HepG2 (cell line): ENCODE measurements around the gene MCM3. TPM values are rescaled to one million over a fixed set of nuclear protein-coding genes. Genes with fewer than 3 reads are reported as not detected.

ENCODE experiments used
- BHLHE40 ChIP-seq: IDR thresholded peaks from 2 replicates; pipeline ENCODE4 v1.6.1; 2011; ENCODE audit warnings: low read length, improper control_type of control experiment
- BRD4 ChIP-seq: sonication (generic); formaldehyde crosslinking; IDR thresholded peaks from 2 replicates; pipeline ENCODE4 v1.4.0; 2020; ENCODE audit warnings: missing genetic modification reagents
- DZIP1 ChIP-seq: sonication (generic); formaldehyde crosslinking; IDR thresholded peaks from 2 replicates; pipeline ENCODE4 v1.5.0; 2020; ENCODE audit warnings: mild to moderate bottlenecking, missing genetic modification reagents
- HDAC2 ChIP-seq: sonication (generic); formaldehyde crosslinking; IDR thresholded peaks from 2 replicates; pipeline ENCODE4 v1.4.0; 2020; ENCODE audit warnings: missing genetic modification reagents
- HIVEP1 ChIP-seq: sonication (generic); formaldehyde crosslinking; IDR thresholded peaks from 2 replicates; pipeline ENCODE4 v1.4.0; 2020; ENCODE audit warnings: mild to moderate bottlenecking, missing genetic modification reagents
- HMG20A ChIP-seq: IDR thresholded peaks from 2 replicates; pipeline ENCODE4 v1.6.1; 2016; ENCODE audit warnings: borderline replicate concordance
- IRX3 ChIP-seq: sonication (generic); formaldehyde crosslinking; IDR thresholded peaks from 2 replicates; pipeline ENCODE4 v1.8.1; 2023; ENCODE audit warnings: mild to moderate bottlenecking, low read depth, missing genetic modification reagents, borderline replicate concordance
- MIER2 ChIP-seq: IDR thresholded peaks from 2 replicates; pipeline ENCODE4 v1.6.1; 2016; ENCODE audit warnings: missing biosample characterization, missing genetic modification reagents
- PBX3 ChIP-seq: sonication (generic); formaldehyde crosslinking; IDR thresholded peaks from 2 replicates; pipeline ENCODE4 v1.8.1; 2023; ENCODE audit warnings: missing genetic modification reagents, inconsistent platforms, borderline replicate concordance
- SP1 ChIP-seq, 2 experiments: fragments of 450-650 bp in 1 of 2; sonication (generic) in 1 of 2; formaldehyde crosslinking in 1 of 2; IDR thresholded peaks; 2 replicates each; pipeline versions ENCODE4 v1.4.0 to v1.6.1; 2016 to 2020; ENCODE audit warnings: missing genetic modification reagents in 1 of 2
- SP2 ChIP-seq: sonication (generic); formaldehyde crosslinking; IDR thresholded peaks from 2 replicates; pipeline ENCODE4 v1.5.1; 2020; ENCODE audit warnings: mild to moderate bottlenecking, missing genetic modification reagents
- SP4 ChIP-seq: sonication (generic); formaldehyde crosslinking; IDR thresholded peaks from 2 replicates; pipeline ENCODE4 v1.8.1; 2023; ENCODE audit warnings: mild to moderate bottlenecking, missing genetic modification reagents
- SP5 ChIP-seq: IDR thresholded peaks from 2 replicates; pipeline ENCODE4 v1.6.1; 2016; ENCODE audit warnings: low read depth, borderline replicate concordance
- TRIM24 ChIP-seq: sonication (generic); formaldehyde crosslinking; IDR thresholded peaks from 2 replicates; pipeline ENCODE4 v1.8.0; 2022; ENCODE audit warnings: mild to moderate bottlenecking, missing genetic modification reagents
- ZEB1 ChIP-seq: IDR thresholded peaks from 2 replicates; pipeline ENCODE4 v1.6.1; 2012; ENCODE audit warnings: mild to moderate bottlenecking, low read depth, inconsistent platforms; ENCODE audit not compliant: insufficient replicate concordance
- ZFP62 ChIP-seq: sonication (generic); formaldehyde crosslinking; IDR thresholded peaks from 2 replicates; pipeline ENCODE4 v1.4.0; 2020; ENCODE audit warnings: missing genetic modification reagents
- ZNF205 ChIP-seq: IDR thresholded peaks from 2 replicates; pipeline ENCODE4 v1.6.1; 2018; ENCODE audit warnings: missing biosample characterization, missing genetic modification reagents
- ZNF644 ChIP-seq: IDR thresholded peaks from 2 replicates; pipeline ENCODE4 v1.6.1; 2016; ENCODE audit warnings: low read depth
- ZNF749 ChIP-seq: sonication (generic); formaldehyde crosslinking; IDR thresholded peaks from 2 replicates; pipeline ENCODE4 v1.8.0; 2022; ENCODE audit warnings: mild to moderate bottlenecking, missing genetic modification reagents, moderate library complexity, borderline replicate concordance
- ZSCAN20 ChIP-seq: sonication (generic); formaldehyde crosslinking; IDR thresholded peaks from 2 replicates; pipeline ENCODE4 v1.4.0; 2020; ENCODE audit warnings: missing genetic modification reagents, mild to moderate bottlenecking, borderline replicate concordance
- ZSCAN21 ChIP-seq: sonication (generic); formaldehyde crosslinking; IDR thresholded peaks from 2 replicates; pipeline ENCODE4 v1.8.0; 2022; ENCODE audit warnings: mild to moderate bottlenecking, missing genetic modification reagents, moderate library complexity, borderline replicate concordance
- ZSCAN9 ChIP-seq: IDR thresholded peaks from 2 replicates; pipeline ENCODE4 v1.6.1; 2016; ENCODE audit warnings: borderline replicate concordance
- ZUFSP ChIP-seq: sonication (generic); formaldehyde crosslinking; IDR thresholded peaks from 2 replicates; pipeline ENCODE4 v1.9.0; 2021; ENCODE audit warnings: missing genetic modification reagents, mild to moderate bottlenecking, borderline replicate concordance
- polyA plus RNA-seq, 8 experiments: library from polyadenylated mRNA; depleted of rRNA in 3 of 8; stranded (reverse) in 7 of 8; unstranded in 1 of 8; fragments of >200 nt; fragmentation: Illumina TruSeq in 4 of 8; extraction: Trizol in 4 of 8; gene quantifications; 2 replicates each; pipeline versions ENCODE4 v1.2.1 to v1.2.3, GENCODE V29; 2011 to 2016; ENCODE audit warnings: low read depth in 4 of 8, missing spikeins in 1 of 8, mixed read lengths in 1 of 8; ENCODE audit not compliant: insufficient read depth in 1 of 8
- total RNA-seq, 5 experiments: library from RNA; depleted of rRNA; stranded (reverse); fragments of >200 nt; fragmentation: Illumina TruSeq; extraction: Trizol; gene quantifications; 2 replicates each; pipeline ENCODE4 v1.2.3, GENCODE V29; 2016; ENCODE audit warnings: low read depth in 1 of 5
- TF ChIP-seq, protein P1 (sequence below): sonication (generic); formaldehyde crosslinking; IDR thresholded peaks from 2 replicates; pipeline ENCODE4 v1.4.0; 2020; ENCODE audit warnings: missing genetic modification reagents

MCM3 gene
- total and polyA plus RNA-seq, 2 of the 13 experiments (the other 11 are each of a cell fraction or from before 2014, with no cell fraction given): 164 to 288 TPM

GRCh38 chr6:52303178-52303577, 18.6 kb upstream of the MCM3 start (continued):
- no peak for TF ChIP-seq IRX3 (CRISPR knock-in tag)
- TF ChIP-seq DZIP1 (CRISPR knock-in tag): no peak
- no peak for TF ChIP-seq PBX3 (CRISPR knock-in tag)
- TF ChIP-seq HIVEP1: no peak
- TF ChIP-seq MIER2 (CRISPR knock-in tag): no peak
- no peak for TF ChIP-seq TRIM24 (CRISPR knock-in tag)
- no peak for TF ChIP-seq ZNF749 (CRISPR knock-in tag)
- TF ChIP-seq SP1 (IDR thresholded peaks at IDR 0.05): no peak
- 0 out of 2 replicates have a peak, but pooled peaks have one; percentile 28 for TF ChIP-seq SP1 (CRISPR knock-in tag; IDR thresholded peaks at IDR 0.05)
- 0 out of 2 replicates have a peak, but pooled peaks have one; percentile 36 for TF ChIP-seq ZSCAN21 (CRISPR knock-in tag)
- no peak for TF ChIP-seq ZNF205 (CRISPR knock-in tag)
- peak; percentile 75; the same call in 1 of the 2 replicates for TF ChIP-seq ZNF644 (CRISPR knock-in tag)
- peak; percentile 29; the same call in 1 of the 2 replicates for TF ChIP-seq HDAC2 (CRISPR knock-in tag)
- TF ChIP-seq ZSCAN9 (CRISPR knock-in tag): no peak
- no peak for TF ChIP-seq ZSCAN20 (CRISPR knock-in tag)
- no peak; the same call in 1 of the 2 replicates for TF ChIP-seq HMG20A (CRISPR knock-in tag)
- no peak for TF ChIP-seq ZUFSP
- no peak for TF ChIP-seq BHLHE40
- TF ChIP-seq ZFP62: no peak
- TF ChIP-seq, protein P1, sequence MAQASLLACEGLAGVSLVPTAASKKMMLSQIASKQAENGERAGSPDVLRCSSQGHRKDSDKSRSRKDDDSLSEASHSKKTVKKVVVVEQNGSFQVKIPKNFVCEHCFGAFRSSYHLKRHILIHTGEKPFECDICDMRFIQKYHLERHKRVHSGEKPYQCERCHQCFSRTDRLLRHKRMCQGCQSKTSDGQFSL (CRISPR knock-in tag): no peak
- no peak for TF ChIP-seq SP4 (CRISPR knock-in tag)
- TF ChIP-seq SP5 (CRISPR knock-in tag): no peak
- TF ChIP-seq SP2 (CRISPR knock-in tag): no peak
- no peak for TF ChIP-seq ZEB1
- 0 out of 2 replicates have a peak, but pooled peaks have one; percentile 32 for TF ChIP-seq BRD4 (CRISPR knock-in tag)
